Measurements from ENCODE around the gene ADAMTS7.
"Not testable (repeated sequence)": the region's sequence is repeated elsewhere in the genome, so short reads cannot be mapped to it uniquely, and the experiment has no call there.

GRCh38 chr15:78762386-78762961 is 48.8 kb downstream of the ADAMTS7 start:
- TF ChIP-seq CEBPB (IDR thresholded peaks at IDR 0.05; ENCODE audit: low read depth, low read length); MAFK (IDR thresholded peaks at IDR 0.05; ENCODE audit: low read depth, low read length); POLR2A (IDR thresholded peaks at IDR 0.05; ENCODE audit: low read depth, low read length); USF2 (IDR thresholded peaks at IDR 0.05; ENCODE audit: low read depth, low read length); RCOR1 (IDR thresholded peaks at IDR 0.05; ENCODE audit: insufficient replicate concordance, low read length); MAZ (IDR thresholded peaks at IDR 0.05; ENCODE audit: borderline replicate concordance, low read depth, low read length); FOS (IDR thresholded peaks at IDR 0.05; ENCODE audit: low read depth, low read length); RAD21 (IDR thresholded peaks at IDR 0.05; ENCODE audit: low read length); BHLHE40 (IDR thresholded peaks at IDR 0.05; ENCODE audit: low read depth, low read length); MXI1 (IDR thresholded peaks at IDR 0.05; ENCODE audit: borderline replicate concordance, low read depth, low read length): not testable (repeated sequence)
- TF ChIP-seq, protein P1, sequence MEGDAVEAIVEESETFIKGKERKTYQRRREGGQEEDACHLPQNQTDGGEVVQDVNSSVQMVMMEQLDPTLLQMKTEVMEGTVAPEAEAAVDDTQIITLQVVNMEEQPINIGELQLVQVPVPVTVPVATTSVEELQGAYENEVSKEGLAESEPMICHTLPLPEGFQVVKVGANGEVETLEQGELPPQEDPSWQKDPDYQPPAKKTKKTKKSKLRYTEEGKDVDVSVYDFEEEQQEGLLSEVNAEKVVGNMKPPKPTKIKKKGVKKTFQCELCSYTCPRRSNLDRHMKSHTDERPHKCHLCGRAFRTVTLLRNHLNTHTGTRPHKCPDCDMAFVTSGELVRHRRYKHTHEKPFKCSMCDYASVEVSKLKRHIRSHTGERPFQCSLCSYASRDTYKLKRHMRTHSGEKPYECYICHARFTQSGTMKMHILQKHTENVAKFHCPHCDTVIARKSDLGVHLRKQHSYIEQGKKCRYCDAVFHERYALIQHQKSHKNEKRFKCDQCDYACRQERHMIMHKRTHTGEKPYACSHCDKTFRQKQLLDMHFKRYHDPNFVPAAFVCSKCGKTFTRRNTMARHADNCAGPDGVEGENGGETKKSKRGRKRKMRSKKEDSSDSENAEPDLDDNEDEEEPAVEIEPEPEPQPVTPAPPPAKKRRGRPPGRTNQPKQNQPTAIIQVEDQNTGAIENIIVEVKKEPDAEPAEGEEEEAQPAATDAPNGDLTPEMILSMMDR (conservative IDR thresholded peaks at IDR 0.05; ENCODE audit: low read depth, low read length) = not testable (repeated sequence)
- TF ChIP-seq, protein P2, sequence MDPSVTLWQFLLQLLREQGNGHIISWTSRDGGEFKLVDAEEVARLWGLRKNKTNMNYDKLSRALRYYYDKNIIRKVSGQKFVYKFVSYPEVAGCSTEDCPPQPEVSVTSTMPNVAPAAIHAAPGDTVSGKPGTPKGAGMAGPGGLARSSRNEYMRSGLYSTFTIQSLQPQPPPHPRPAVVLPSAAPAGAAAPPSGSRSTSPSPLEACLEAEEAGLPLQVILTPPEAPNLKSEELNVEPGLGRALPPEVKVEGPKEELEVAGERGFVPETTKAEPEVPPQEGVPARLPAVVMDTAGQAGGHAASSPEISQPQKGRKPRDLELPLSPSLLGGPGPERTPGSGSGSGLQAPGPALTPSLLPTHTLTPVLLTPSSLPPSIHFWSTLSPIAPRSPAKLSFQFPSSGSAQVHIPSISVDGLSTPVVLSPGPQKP (IDR thresholded peaks at IDR 0.05; ENCODE audit: borderline replicate concordance, low read depth, low read length) = not testable (repeated sequence)

All from IMR-90 (cell line).